Hair follicle dermal papilla cell (primary cell): ENCODE data around the gene PIH1D2. TPM values are rescaled to one million over a fixed set of nuclear protein-coding genes. Genes with fewer than 3 reads are reported as not detected.

Experiments
- small RNA-seq: library from RNA; depleted of rRNA; stranded (forward); fragments of <200 nt; gene quantifications from one replicate; pipeline ENCODE3, GENCODE V24; 2012
- total RNA-seq: library from RNA; depleted of rRNA; stranded (reverse); fragments of >200 nt; gene quantifications from 2 replicates; pipeline ENCODE4 v1.2.3, GENCODE V29; 2012

Gene PIH1D2, protein sequence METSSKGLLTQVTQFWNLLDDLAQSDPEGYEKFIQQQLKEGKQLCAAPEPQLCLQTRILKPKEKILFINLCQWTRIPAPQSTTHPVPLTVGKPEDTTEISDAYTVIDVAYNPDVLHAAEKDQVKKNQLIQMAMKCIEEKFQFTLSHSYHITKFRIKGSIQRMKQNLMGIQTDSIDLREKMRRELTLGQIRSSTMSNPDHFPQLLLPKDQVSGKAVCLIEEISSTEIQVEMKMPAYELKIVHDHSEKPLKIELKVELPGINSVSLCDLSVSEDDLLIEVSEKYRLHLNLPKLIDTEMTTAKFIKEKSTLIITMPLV
- total RNA-seq, result 2.9 and 3.9 TPM in 2 replicates

DNA sequence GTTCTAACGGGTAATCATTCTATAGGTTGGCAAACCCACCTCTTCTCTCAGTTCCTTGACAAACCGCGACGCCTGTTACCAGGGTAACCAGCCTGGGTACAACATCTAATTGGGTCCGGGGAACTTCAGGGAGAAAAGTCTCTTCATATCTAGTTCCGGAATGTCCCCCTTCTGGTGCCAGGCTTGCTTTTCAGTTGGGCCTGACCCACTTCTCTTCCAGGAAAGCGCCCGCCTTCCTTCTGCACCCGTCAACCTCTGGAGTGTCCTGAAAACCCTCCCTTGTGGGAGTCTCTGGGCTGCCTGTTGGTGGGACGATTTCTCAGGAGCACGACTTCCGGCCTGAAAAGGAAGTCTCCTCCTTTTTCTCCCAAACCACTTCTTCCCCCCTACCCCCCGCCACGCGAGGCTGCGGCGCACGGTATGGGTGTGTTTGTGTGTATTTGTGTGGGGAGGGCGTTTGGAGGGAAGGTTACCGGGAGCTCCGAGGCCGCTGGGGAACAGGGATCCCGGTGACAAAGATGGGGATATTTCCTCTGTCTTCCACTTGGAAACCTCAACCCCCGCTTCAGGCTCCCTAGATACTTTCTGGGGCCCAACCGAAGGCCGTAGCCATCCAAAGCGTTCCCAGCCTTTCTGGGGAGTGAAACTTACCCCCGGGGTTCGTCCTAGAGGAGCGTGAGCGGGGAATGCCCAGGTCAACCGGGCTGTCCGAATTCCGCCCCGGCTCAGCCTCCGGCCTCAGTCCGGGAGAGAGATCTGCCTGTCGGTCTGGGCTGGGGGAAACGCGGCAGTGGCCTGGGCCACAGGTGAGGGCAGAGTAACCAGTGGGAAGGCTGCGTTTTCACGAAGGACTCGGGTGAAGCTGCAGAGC, at the start of gene PIH1D2, which contains the start of gene NKAPD1:
Gene PIH1D2 (minus strand): TSS at position 77 of the 871 bp plus-strand sequence. CDS start 843 bp downstream, outside the sequence.
Gene NKAPD1 (plus strand): TSS at position 359 of the 871 bp plus-strand sequence. CDS start 1,276 bp downstream, outside the sequence.

DNA sequence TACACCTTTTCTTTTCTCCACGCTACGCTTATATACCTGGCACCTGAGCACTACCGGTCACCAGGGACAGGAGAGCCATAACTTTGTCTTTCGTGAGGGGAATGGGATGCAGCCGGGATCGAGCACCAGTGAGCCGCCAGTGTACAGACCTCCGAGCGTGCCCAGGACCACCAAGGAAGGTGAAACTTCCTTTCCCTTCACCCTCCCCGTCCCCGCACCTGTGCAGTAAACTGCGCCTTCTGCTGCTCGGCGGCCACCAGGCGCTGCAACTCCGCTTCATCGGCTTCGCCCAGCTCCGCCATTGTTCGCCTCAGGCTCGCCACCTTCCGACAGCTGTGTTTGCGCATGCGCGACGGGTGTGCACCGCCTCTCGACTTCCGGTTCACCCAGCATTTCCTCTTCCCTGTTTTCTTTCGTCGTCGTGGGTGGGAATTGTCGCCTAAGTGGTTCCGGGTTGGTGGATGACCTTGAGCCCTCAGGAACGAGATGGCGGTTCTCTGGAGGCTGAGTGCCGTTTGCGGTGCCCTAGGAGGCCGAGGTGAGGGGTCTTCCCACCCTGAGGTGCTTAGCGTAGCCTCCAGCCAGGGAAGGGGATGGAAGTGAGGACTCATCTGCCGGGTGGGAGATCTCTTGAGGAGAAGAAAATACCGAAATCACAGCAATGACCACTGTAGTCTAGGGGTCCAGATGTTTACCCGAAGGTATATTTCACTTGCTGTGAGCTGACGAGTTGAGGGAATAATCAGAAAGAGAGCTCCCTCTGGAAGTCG, 12.8 kb upstream of the PIH1D2 start, which contains the start of the genes SDHD and TIMM8B:
Gene SDHD (plus strand): TSS at position 452 of the 770 bp plus-strand sequence. CDS start 35 bp downstream, at position 487.
Gene TIMM8B (minus strand): TSS at position 335 of the 770 bp plus-strand sequence. CDS start 33 bp downstream, at position 302.

DNA sequence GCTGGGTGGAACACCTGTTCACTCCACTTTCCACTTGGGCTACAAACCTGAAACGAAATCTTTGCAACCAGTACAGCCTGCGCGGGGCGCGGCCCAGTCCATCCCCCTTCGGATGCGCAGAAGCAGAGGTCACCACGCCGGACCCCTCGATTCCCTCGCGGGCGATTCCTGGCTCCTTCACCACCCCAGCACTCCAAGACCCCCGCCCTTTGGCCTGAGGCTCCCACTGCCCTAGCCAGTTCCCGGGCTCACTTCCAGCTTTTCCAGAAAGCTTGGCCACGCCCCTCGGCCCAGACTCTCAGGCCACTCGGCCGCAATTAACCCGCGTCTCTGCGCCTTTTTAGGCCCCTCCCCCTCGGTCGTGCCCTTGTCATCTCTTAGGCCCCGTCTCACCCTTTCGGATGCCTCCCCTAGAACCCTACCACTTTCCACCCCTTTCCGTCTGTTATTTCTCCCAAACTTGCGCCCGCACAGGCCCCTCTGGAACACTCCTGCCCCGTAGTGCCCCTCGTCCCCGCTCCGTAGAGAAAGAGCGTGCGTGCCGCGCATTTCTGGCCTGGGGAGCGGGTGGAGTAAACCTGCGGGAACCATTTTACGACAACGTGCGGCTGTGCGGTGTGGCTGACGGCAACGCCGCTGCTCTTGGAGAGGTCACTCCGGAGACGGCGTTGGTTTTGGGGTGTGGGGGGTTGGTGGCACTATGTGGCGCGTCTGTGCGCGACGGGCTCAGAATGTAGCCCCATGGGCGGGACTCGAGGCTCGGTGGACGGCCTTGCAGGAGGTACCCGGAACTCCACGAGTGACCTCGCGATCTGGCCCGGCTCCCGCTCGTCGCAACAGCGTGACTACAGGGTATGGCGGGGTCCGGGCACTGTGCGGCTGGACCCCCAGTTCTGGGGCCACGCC, 48.8 kb downstream of the PIH1D2 start, which contains the start of gene DLAT:
Gene DLAT (plus strand): TSS at position 636 of the 906 bp plus-strand sequence. CDS start 65 bp downstream, at position 701.

Small RNA genes within 50 kb of the gene (small RNA-seq; reads per million reads assigned to genes)
- gene AP000907.3 (not detected), gene RNU6-893P (not detected)

Other genes starting within 250 kb of the PIH1D2 start
- 38.8 and 41.2 TPM in 2 replicates for gene ALG9, start 202.4 kb downstream of the PIH1D2 start, total RNA-seq
- gene FDXACB1, start 194.9 kb downstream of the PIH1D2 start, total RNA-seq, result 2.1 and 2.4 TPM in 2 replicates
- gene CFAP68, start 194.5 kb downstream of the PIH1D2 start, total RNA-seq, result 3.8 and 3.9 TPM in 2 replicates
- 35.2 and 47.7 TPM in 2 replicates for gene CRYAB, start 162.2 kb downstream of the PIH1D2 start, total RNA-seq
- gene HSPB2, start 161.3 kb downstream of the PIH1D2 start, total RNA-seq, result 0.49 and 2.6 TPM in 2 replicates
- 0.49 and 1.3 TPM in 2 replicates for gene C11orf52, start 155.1 kb downstream of the PIH1D2 start, total RNA-seq
- 31.5 and 32.9 TPM in 2 replicates for gene DIXDC1, start 136.7 kb downstream of the PIH1D2 start, total RNA-seq
- 33.3 and 41.1 TPM in 2 replicates for gene DLAT, start 48.6 kb downstream of the PIH1D2 start, total RNA-seq
- 22.3 and 25.5 TPM in 2 replicates for gene NKAPD1, start 282 bp upstream of the PIH1D2 start, total RNA-seq
- gene TIMM8B, start 12.7 kb upstream of the PIH1D2 start, total RNA-seq, result 17.7 and 21.9 TPM in 2 replicates
- 80.3 and 88.9 TPM in 2 replicates for gene SDHD, start 12.9 kb upstream of the PIH1D2 start, total RNA-seq
- gene IL18, start 90.1 kb upstream of the PIH1D2 start, total RNA-seq, result 0.16 TPM in 1 of 2 replicates, not detected in the other
- gene TEX12, start 93.4 kb upstream of the PIH1D2 start, total RNA-seq, result 0.32 TPM in 1 of 2 replicates, not detected in the other
- 1.1 and 1.7 TPM in 2 replicates for gene BCO2, start 101.5 kb upstream of the PIH1D2 start, total RNA-seq
- gene PTS, start 152.4 kb upstream of the PIH1D2 start, total RNA-seq, result 46.4 and 48.2 TPM in 2 replicates
- gene PLET1, start 186.8 kb upstream of the PIH1D2 start, total RNA-seq, result not detected in 2 replicates